Left forelimb (tissue), 1 donor: ENCODE measurements around the gene DAPK1.

Experiments used
- DNase-seq: peaks from one replicate; pipeline ENCODE4 v3.0.0-alpha.2; 2018; ENCODE audit warnings: low spot score

Gene DAPK1

GRCh38 chr9:87593359-87593980 is 95.8 kb downstream of the DAPK1 start:
- no peak for DNase-seq

GRCh38 chr9:87594194-87594593 is 96.5 kb downstream of the DAPK1 start:
- DNase-seq, result no peak

- no peak for DNase-seq
These were observed 97.0 kb downstream of the DAPK1 start for GRCh38 chr9:87594662-87595061.

GRCh38 chr9:87595610-87596009 is 97.9 kb downstream of the DAPK1 start:
- DNase-seq, result no peak

GRCh38 chr9:87596862-87597261 is 99.2 kb downstream of the DAPK1 start:
- no peak for DNase-seq

GRCh38 chr9:87597710-87598443 is 100.2 kb downstream of the DAPK1 start:
- DNase-seq, result no peak

- no peak for DNase-seq
These were observed 102.4 kb downstream of the DAPK1 start for GRCh38 chr9:87599901-87600610.

GRCh38 chr9:87601176-87601575 is 103.5 kb downstream of the DAPK1 start:
- no peak for DNase-seq

GRCh38 chr9:87601595-87601994 is 103.9 kb downstream of the DAPK1 start:
- DNase-seq, result no peak

GRCh38 chr9:87602933-87603643 is 105.4 kb downstream of the DAPK1 start:
- no peak for DNase-seq

GRCh38 chr9:87603854-87604490 is 106.3 kb downstream of the DAPK1 start:
- DNase-seq, result no peak

- DNase-seq, result no peak
These were observed 107.4 kb downstream of the DAPK1 start for GRCh38 chr9:87604886-87605588.

- DNase-seq, result no peak
These were observed 108.0 kb downstream of the DAPK1 start for GRCh38 chr9:87605676-87606075.

GRCh38 chr9:87606841-87607521 is 109.3 kb downstream of the DAPK1 start:
- DNase-seq, result no peak

GRCh38 chr9:87607859-87608258 is 110.2 kb downstream of the DAPK1 start:
- no peak for DNase-seq

- DNase-seq, result no peak
These were observed 111.3 kb downstream of the DAPK1 start for GRCh38 chr9:87609002-87609401.

- no peak for DNase-seq
These were observed 111.8 kb downstream of the DAPK1 start for GRCh38 chr9:87609486-87609885.

- DNase-seq, result peak; percentile 22
These were observed 112.8 kb downstream of the DAPK1 start for GRCh38 chr9:87610200-87611155.

- DNase-seq, result peak; percentile 11
These were observed 114.1 kb downstream of the DAPK1 start for GRCh38 chr9:87611776-87612175.

GRCh38 chr9:87612536-87612935 is 114.9 kb downstream of the DAPK1 start:
- DNase-seq, result peak; percentile 12
